C4-2B (cell line): Measurements from ENCODE around the gene CHURC1.

Experiments used
- H3K27ac ChIP-seq: fragments of 450-650 bp; 2 replicates; pipeline ENCODE4 v1.5.1; 2017
- CTCF ChIP-seq: fragments of 450-650 bp; conservative IDR thresholded peaks from 2 replicates; pipeline ENCODE4 v1.5.1; 2017; ENCODE audit warnings: mild to moderate bottlenecking
- ZFX ChIP-seq: fragments of 450-650 bp; IDR thresholded peaks from 2 replicates; pipeline ENCODE4 v1.6.1; 2017

Gene CHURC1

GRCh38 chr14:64952598-64953309, 38.5 kb downstream of the CHURC1 start:
- no peak overlapping the region for H3K27ac ChIP-seq

DNA sequence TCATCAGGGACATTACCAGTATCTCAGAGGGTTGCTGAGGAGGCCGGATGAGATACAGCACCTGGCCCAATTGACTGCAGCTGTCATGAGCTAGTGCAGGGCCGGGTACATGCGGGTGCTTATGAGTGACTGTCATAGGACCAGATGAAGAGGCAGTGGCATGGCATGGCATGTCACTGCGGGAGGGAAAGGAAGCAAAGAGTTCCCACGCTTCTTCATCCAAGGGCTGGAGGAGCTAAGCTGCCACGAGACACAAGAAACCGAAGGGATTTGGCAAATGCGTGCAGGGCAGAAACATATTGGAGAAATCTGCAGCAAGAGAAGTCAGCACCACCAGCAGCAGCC, 39.0 kb downstream of the CHURC1 start:
- H3K27ac ChIP-seq: no peak overlapping the region
- TF ChIP-seq CTCF (no peak), ZFX (no peak)

More at GRCh38 chr14:64952598-64953309, 38.5 kb downstream of the CHURC1 start:
- TF ChIP-seq ZFX (no peak), CTCF (no peak)

GRCh38 chr14:64953661-64954060, 39.4 kb downstream of the CHURC1 start:
- no peak overlapping the region for H3K27ac ChIP-seq
- no peak for TF ChIP-seq ZFX
- TF ChIP-seq CTCF: no peak

- TF ChIP-seq ZFX (no peak), CTCF (no peak)
- H3K27ac ChIP-seq: no peak overlapping the region
These were observed 40.4 kb downstream of the CHURC1 start for GRCh38 chr14:64954491-64955240.

GRCh38 chr14:64955297-64955696, 41.0 kb downstream of the CHURC1 start:
- TF ChIP-seq CTCF: no peak
- TF ChIP-seq ZFX: no peak
- H3K27ac ChIP-seq: no peak overlapping the region

GRCh38 chr14:64956697-64957406, 42.6 kb downstream of the CHURC1 start:
- no peak overlapping the region for H3K27ac ChIP-seq

More at GRCh38 chr14:64956697-64957406, 42.6 kb downstream of the CHURC1 start:
- no peak for TF ChIP-seq CTCF
- TF ChIP-seq ZFX: no peak
